ENCODE data around the gene CBR3.

The CBR3 gene

GRCh38 chr21:36105327-36105842 is 29.5 kb upstream of the CBR3 start:
- H3K4me3 Mint-ChIP-seq: no peak overlapping the region
- H3K36me3 Mint-ChIP-seq (ENCODE audit: low read depth): no peaks in the 10 kb centered on the region
- H3K27me3 Mint-ChIP-seq (ENCODE audit: low read depth): peaks cover 51% of the 10 kb centered on the region
- no peaks in the 10 kb centered on the region for H3K9me3 Mint-ChIP-seq
- H3K27ac Mint-ChIP-seq: no peak overlapping the region
- H3K4me1 Mint-ChIP-seq (ENCODE audit: low read depth): peaks cover 3% of the 10 kb centered on the region

DNA sequence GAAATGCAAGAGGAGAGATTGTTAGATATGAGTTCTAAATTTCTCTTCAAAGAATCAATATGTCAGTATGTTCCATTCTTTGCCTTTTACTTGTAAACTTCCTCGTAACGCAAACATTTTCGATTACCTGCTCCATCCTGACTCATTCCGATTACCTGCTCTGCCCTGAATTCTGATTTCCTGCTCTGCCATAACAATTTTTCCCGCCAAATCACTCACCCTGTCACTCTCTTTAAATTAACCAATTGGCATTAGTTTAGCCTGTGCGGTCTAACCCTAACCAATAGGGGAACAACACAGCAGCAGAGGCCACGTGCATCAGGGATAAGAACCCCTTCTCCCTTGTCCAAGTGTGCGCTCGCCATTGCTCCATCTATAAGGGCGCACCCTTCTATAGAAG is 25.0 kb upstream of the CBR3 start:
- Mint-ChIP-seq H3K4me3 (no peak overlapping the region), H3K27me3 (ENCODE audit: low read depth) (peaks cover 40% of the 10 kb centered on the region), H3K27ac (no peak overlapping the region), H3K4me1 (ENCODE audit: low read depth) (peaks cover 12% of the 10 kb centered on the region), H3K36me3 (ENCODE audit: low read depth) (no peaks in the 10 kb centered on the region), H3K9me3 (no peaks in the 10 kb centered on the region)

GRCh38 chr21:36111238-36111637 is 23.6 kb upstream of the CBR3 start:
- peaks cover 13% of the 10 kb centered on the region for H3K4me1 Mint-ChIP-seq (ENCODE audit: low read depth)
- no peaks in the 10 kb centered on the region for H3K9me3 Mint-ChIP-seq
- H3K36me3 Mint-ChIP-seq (ENCODE audit: low read depth): no peaks in the 10 kb centered on the region
- H3K27ac Mint-ChIP-seq: no peak overlapping the region
- peaks cover 32% of the 10 kb centered on the region for H3K27me3 Mint-ChIP-seq (ENCODE audit: low read depth)
- no peak overlapping the region for H3K4me3 Mint-ChIP-seq

- peaks cover 14% of the 10 kb centered on the region for H3K27me3 Mint-ChIP-seq (ENCODE audit: low read depth)
- H3K9me3 Mint-ChIP-seq: no peaks in the 10 kb centered on the region
- H3K27ac Mint-ChIP-seq: peak overlapping the region; percentile 88
- peak overlapping the region; percentile 82 for H3K4me3 Mint-ChIP-seq
- no peaks in the 10 kb centered on the region for H3K36me3 Mint-ChIP-seq (ENCODE audit: low read depth)
- H3K4me1 Mint-ChIP-seq (ENCODE audit: low read depth): peaks cover 13% of the 10 kb centered on the region
These were observed 21.0 kb upstream of the CBR3 start for GRCh38 chr21:36113647-36114428.

DNA sequence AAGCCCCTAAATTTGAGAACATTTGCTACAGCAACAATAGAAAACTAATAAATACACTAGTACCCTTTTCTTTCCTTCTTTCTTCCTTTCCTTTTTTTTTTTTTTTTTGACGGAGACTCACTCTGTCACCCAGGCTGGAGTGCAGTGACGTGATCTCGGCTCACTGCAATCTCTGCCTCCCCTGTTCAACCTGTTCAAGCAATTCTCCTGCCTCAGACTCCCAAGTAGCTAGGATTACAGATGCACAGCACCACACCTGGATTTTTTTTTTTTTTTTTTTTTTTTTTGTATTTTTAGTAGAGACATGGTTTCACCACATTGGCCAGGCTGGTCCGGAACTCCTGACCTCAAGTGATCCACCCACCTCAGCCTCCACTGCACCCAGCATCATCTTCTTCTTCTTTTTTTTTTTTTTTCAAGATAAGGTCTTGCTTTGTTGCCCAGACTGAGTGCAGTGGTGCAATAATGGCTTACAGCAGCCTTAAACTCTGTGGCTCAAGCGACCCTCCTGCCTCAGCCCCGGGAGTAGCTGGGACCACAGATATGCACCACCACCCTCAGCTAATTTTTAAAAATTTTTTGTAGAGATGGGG is 19.6 kb upstream of the CBR3 start:
- Mint-ChIP-seq H3K27ac (peak overlapping the region; percentile 55), H3K4me3 (no peak overlapping the region), H3K36me3 (ENCODE audit: low read depth) (no peaks in the 10 kb centered on the region), H3K27me3 (ENCODE audit: low read depth) (peaks cover 10% of the 10 kb centered on the region), H3K9me3 (no peaks in the 10 kb centered on the region), H3K4me1 (ENCODE audit: low read depth) (peaks cover 13% of the 10 kb centered on the region)

- H3K36me3 Mint-ChIP-seq (ENCODE audit: low read depth): no peaks in the 10 kb centered on the region
- H3K27me3 Mint-ChIP-seq (ENCODE audit: low read depth): peaks cover 13% of the 10 kb centered on the region
- peaks cover 12% of the 10 kb centered on the region for H3K4me1 Mint-ChIP-seq (ENCODE audit: low read depth)
- no peaks in the 10 kb centered on the region for H3K9me3 Mint-ChIP-seq
- H3K4me3 Mint-ChIP-seq: no peak overlapping the region
- H3K27ac Mint-ChIP-seq: no peak overlapping the region
These were observed 17.6 kb upstream of the CBR3 start for GRCh38 chr21:36117286-36117741.

GRCh38 chr21:36120304-36120888 is 14.5 kb upstream of the CBR3 start:
- H3K4me3 Mint-ChIP-seq: no peak overlapping the region
- no peaks in the 10 kb centered on the region for H3K36me3 Mint-ChIP-seq (ENCODE audit: low read depth)
- H3K9me3 Mint-ChIP-seq: no peaks in the 10 kb centered on the region
- H3K27ac Mint-ChIP-seq: no peak overlapping the region
- H3K27me3 Mint-ChIP-seq (ENCODE audit: low read depth): peaks cover 14% of the 10 kb centered on the region
- H3K4me1 Mint-ChIP-seq (ENCODE audit: low read depth): peaks cover 3% of the 10 kb centered on the region

DNA sequence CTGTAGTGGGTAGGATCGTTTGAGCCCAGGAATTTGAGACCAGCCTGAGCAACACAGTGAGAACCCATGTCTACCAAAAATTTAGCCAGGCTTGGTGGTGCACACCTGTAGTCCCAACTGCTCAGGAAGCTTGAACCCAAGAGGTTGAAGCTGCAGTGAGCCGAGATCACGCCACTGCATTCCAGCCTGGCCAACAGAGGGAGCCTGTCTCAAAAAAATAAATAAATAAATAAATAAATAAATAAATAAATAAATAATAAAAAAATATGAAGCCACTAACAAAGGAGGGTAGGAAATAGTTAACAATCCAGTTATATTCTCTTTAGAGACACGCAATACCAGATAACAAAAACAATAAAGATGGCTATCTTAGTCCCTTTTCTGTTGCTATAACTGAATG is 11.9 kb upstream of the CBR3 start:
- Mint-ChIP-seq H3K27ac (no peak overlapping the region), H3K4me1 (ENCODE audit: low read depth) (peaks cover 10% of the 10 kb centered on the region), H3K9me3 (no peaks in the 10 kb centered on the region), H3K27me3 (ENCODE audit: low read depth) (peaks cover 17% of the 10 kb centered on the region), H3K4me3 (no peak overlapping the region), H3K36me3 (ENCODE audit: low read depth) (no peaks in the 10 kb centered on the region)

DNA sequence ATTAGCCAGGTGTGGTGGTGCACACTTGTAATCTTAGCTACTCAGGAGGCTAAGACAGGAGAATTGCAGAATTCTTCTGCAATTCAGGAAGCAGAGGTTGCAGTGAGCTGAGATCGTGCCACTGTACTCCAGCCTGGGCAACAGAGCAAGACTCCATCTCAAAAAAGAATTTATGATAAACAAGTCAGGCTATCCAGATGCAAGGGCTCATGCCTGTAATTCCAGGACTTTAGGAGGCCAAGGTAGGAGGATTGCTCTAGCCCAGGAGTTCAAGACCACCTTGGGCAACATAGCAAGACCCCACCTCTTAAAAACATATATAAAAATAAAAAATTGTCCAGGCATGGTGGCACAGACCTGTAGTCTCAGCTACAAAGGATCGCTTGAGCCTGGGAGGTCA is 10.5 kb upstream of the CBR3 start:
- Mint-ChIP-seq H3K36me3 (ENCODE audit: low read depth) (no peaks in the 10 kb centered on the region), H3K4me3 (no peak overlapping the region), H3K4me1 (ENCODE audit: low read depth) (peaks cover 15% of the 10 kb centered on the region), H3K9me3 (no peaks in the 10 kb centered on the region), H3K27me3 (ENCODE audit: low read depth) (peaks cover 25% of the 10 kb centered on the region), H3K27ac (no peak overlapping the region)

GRCh38 chr21:36125512-36126207 is 9.2 kb upstream of the CBR3 start:
- no peak overlapping the region for H3K4me3 Mint-ChIP-seq
- peaks cover 27% of the 10 kb centered on the region for H3K27me3 Mint-ChIP-seq (ENCODE audit: low read depth)
- no peak overlapping the region for H3K27ac Mint-ChIP-seq
- no peaks in the 10 kb centered on the region for H3K9me3 Mint-ChIP-seq
- peaks cover 1% of the 10 kb centered on the region for H3K36me3 Mint-ChIP-seq (ENCODE audit: low read depth)
- H3K4me1 Mint-ChIP-seq (ENCODE audit: low read depth): peaks cover 20% of the 10 kb centered on the region

- Mint-ChIP-seq H3K27me3 (ENCODE audit: low read depth) (peaks cover 29% of the 10 kb centered on the region), H3K9me3 (no peaks in the 10 kb centered on the region), H3K4me3 (no peak overlapping the region)
These were observed 8.7 kb upstream of the CBR3 start for GRCh38 chr21:36126208-36126565.

GRCh38 chr21:36126621-36127110 is 8.2 kb upstream of the CBR3 start:
- Mint-ChIP-seq H3K27ac (no peak overlapping the region), H3K27me3 (ENCODE audit: low read depth) (peaks cover 29% of the 10 kb centered on the region), H3K36me3 (ENCODE audit: low read depth) (peaks cover 4% of the 10 kb centered on the region), H3K4me1 (ENCODE audit: low read depth) (peaks cover 24% of the 10 kb centered on the region), H3K4me3 (no peak overlapping the region), H3K9me3 (no peaks in the 10 kb centered on the region)

More at GRCh38 chr21:36126208-36126565, 8.7 kb upstream of the CBR3 start:
- no peak overlapping the region for H3K27ac Mint-ChIP-seq
- H3K4me1 Mint-ChIP-seq (ENCODE audit: low read depth): peaks cover 24% of the 10 kb centered on the region
- H3K36me3 Mint-ChIP-seq (ENCODE audit: low read depth): peaks cover 4% of the 10 kb centered on the region

GRCh38 chr21:36127250-36127904 is 7.5 kb upstream of the CBR3 start:
- H3K36me3 Mint-ChIP-seq (ENCODE audit: low read depth): peaks cover 4% of the 10 kb centered on the region
- H3K4me3 Mint-ChIP-seq: no peak overlapping the region
- H3K4me1 Mint-ChIP-seq (ENCODE audit: low read depth): peaks cover 26% of the 10 kb centered on the region
- H3K9me3 Mint-ChIP-seq: no peaks in the 10 kb centered on the region
- H3K27me3 Mint-ChIP-seq (ENCODE audit: low read depth): peaks cover 24% of the 10 kb centered on the region
- H3K27ac Mint-ChIP-seq: no peak overlapping the region

DNA sequence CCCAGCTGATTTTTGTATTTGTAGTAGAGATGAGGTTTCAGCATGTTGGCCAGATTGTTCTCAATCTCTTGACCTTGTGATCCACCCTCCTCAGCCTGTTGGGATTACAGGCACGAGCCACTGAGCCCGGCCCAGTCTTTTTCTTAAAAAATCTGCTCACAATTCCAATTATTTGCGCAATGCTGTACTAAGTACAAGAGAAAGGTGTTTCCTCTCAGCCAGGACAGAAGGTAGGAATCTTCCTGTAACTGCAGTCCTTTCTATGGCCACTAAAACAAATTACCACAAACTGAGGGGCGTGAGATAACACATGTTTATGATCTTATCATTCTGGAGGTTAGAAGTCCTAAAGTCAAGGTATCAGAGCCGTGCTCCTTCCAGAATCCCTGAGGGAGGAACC is 6.9 kb upstream of the CBR3 start:
- Mint-ChIP-seq H3K4me3 (no peak overlapping the region), H3K36me3 (ENCODE audit: low read depth) (peaks cover 4% of the 10 kb centered on the region), H3K27me3 (ENCODE audit: low read depth) (peaks cover 21% of the 10 kb centered on the region), H3K27ac (no peak overlapping the region), H3K4me1 (ENCODE audit: low read depth) (peaks cover 26% of the 10 kb centered on the region), H3K9me3 (no peaks in the 10 kb centered on the region)

Data from T-helper 1 cell treated with Interleukin-12 subunit alpha and Interleukin-12 subunit beta and Interleukin-4 antibody, amounts not matched to agents 30 μg/mL and 1 μg/mL, for 36 hours (primary cell).